Measurements from ENCODE around the gene DCTN1.

The DCTN1 gene

GRCh38 chr2:74418312-74418711 is 38.2 kb upstream of the DCTN1 start:
- no peak for DNase-seq (ENCODE audit: low spot score)
- in situ Hi-C loops (cut with MboI; ENCODE audit: low pct_unique_long_range_greater_than_20kb, low sequenced_read_pairs, unreplicated experiment): no loop called here
- TF ChIP-seq CTCF (IDR thresholded peaks at IDR 0.05; ENCODE audit: extremely low read depth, insufficient read depth, missing control alignments): no peak

DNA sequence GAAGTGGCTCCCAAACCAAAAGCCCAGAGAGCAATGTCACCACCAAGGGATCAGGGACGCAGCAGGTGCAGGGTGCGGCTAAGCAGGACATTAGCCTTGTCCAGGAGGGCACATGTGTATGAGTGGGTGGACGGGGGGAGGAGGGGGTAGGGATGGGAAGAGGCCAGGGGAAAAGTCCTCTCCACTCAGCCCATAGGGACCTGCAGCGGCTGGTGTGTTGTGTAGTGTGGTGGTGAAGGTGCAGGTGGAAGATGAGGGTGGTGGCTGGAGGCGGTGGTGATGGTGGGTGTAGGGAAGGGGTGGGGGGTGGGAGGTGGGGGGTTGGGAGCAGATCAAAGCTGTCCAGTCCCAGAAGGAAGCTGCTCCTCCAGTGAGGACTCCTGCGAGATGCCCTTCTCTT is 37.7 kb upstream of the DCTN1 start:
- DNase-seq (ENCODE audit: low spot score): no peak
- no peak for TF ChIP-seq CTCF (IDR thresholded peaks at IDR 0.05; ENCODE audit: extremely low read depth, insufficient read depth, missing control alignments)
- in situ Hi-C loops (cut with MboI; ENCODE audit: low pct_unique_long_range_greater_than_20kb, low sequenced_read_pairs, unreplicated experiment): no loop called here

DNA sequence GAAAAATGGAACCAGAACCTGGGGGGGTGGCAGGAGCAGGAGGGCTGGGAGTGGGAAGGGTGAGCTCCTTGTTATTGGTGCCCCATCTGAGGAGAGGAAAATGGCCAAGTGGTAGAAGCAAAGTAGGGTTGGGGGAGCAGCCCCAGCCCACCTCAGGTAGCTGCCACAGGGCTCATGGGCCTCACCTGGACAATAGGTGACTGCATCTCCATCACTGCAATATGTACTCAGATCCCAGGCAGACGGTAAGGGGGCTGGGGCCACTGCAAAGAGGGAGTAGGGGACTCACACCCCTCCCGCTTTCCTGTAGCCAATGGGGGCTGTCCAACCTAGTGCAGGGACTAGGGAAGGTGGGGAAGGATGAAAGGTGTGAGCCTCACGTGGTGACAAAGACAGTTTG is 37.1 kb upstream of the DCTN1 start:
- DNase-seq (ENCODE audit: low spot score): no peak
- in situ Hi-C loops (cut with MboI; ENCODE audit: low pct_unique_long_range_greater_than_20kb, low sequenced_read_pairs, unreplicated experiment): no loop called here
- no peak for TF ChIP-seq CTCF (IDR thresholded peaks at IDR 0.05; ENCODE audit: extremely low read depth, insufficient read depth, missing control alignments)

GRCh38 chr2:74416778-74417177 is 36.7 kb upstream of the DCTN1 start:
- peak; percentile 20 for TF ChIP-seq CTCF (IDR thresholded peaks at IDR 0.05; ENCODE audit: extremely low read depth, insufficient read depth, missing control alignments)
- no peak for DNase-seq (ENCODE audit: low spot score)
- in situ Hi-C loops (cut with MboI; ENCODE audit: low pct_unique_long_range_greater_than_20kb, low sequenced_read_pairs, unreplicated experiment): no loop called here

DNA sequence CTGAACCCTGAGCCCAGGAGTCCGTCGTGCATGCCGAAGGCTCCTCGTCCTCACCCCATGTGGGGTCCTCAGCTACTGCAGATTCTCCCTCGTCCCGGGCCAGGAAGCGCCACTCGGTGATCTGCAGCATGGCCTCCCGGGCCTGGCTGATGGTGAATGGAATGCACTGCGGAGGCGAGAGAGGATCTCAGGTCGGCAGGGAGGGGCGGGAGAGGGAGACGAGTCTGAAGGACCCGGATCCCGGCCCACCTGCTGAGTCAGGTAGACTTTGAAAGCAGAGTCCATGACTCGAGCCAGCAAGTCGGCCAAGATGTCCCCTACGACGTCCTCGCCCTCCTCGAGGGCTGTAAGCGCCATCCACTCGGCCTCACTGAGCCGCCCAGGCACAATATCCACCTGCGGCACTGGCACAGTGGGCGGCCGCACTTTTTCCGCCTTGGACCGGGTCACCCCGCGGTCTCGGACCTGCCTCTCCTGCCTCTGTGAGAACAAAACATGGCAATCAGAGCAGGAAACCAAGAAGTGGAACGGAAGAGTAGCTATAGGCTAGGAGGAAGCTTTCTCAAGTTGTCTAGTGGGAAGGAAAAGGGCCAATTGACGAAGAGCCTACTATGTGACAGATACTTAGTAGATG is 35.8 kb upstream of the DCTN1 start:
- no peak for TF ChIP-seq CTCF (IDR thresholded peaks at IDR 0.05; ENCODE audit: extremely low read depth, insufficient read depth, missing control alignments)
- in situ Hi-C loops (cut with MboI; ENCODE audit: low pct_unique_long_range_greater_than_20kb, low sequenced_read_pairs, unreplicated experiment): no loop called here
- DNase-seq (ENCODE audit: low spot score): no peak

- peak; percentile 40 for TF ChIP-seq CTCF (IDR thresholded peaks at IDR 0.05; ENCODE audit: extremely low read depth, insufficient read depth, missing control alignments)
- peak; percentile 69 for DNase-seq (ENCODE audit: low spot score)
- in situ Hi-C loops (cut with MboI; ENCODE audit: low pct_unique_long_range_greater_than_20kb, low sequenced_read_pairs, unreplicated experiment): no loop called here
Observed at GRCh38 chr2:74414881-74415761, 35.0 kb upstream of the DCTN1 start.
